ENCODE measurements around the gene COG1. TPM values are rescaled to one million over a fixed set of nuclear protein-coding genes. Genes with fewer than 3 reads are reported as not detected.
A peak's percentile ranks its signal among the peaks of the same experiment; 100 is the strongest.

Gene COG1
- polyA plus RNA-seq, 1 of the 3 experiments (the other 2 are of a cell fraction) = 52.8 TPM

GRCh38 chr17:73200476-73200875 is 7.6 kb downstream of the COG1 start:
- POLR2A ChIA-PET = no interaction called here
- Histone ChIP-seq H3K79me2 (ENCODE audit: insufficient read depth) (peaks cover 30% of the 10 kb centered on the region; the same call in 1 of the 2 replicates), H3F3A (replicated peaks; ENCODE audit: insufficient read depth) (no peaks in the 10 kb centered on the region), H3K27ac (ENCODE audit: low read depth in 2 of 2, low read length in 1 of 2) (no peak overlapping the region), H2AFZ (ENCODE audit: low read depth) (no peak overlapping the region), H3K4me2 (no peak overlapping the region), H3K9ac (no peak overlapping the region), H3K9me3 (no peaks in the 10 kb centered on the region), H3K4me3 (ENCODE audit: low read depth in 2 of 2, low read length in 1 of 2) (no peak overlapping the region), H4K20me1 (ENCODE audit: insufficient read depth) (no peaks in the 10 kb centered on the region), H3K9me2 (no peaks in the 10 kb centered on the region), H3K36me3 (replicated peaks in 1 of 2; ENCODE audit: control insufficient read depth in 1 of 2, insufficient read depth in 2 of 2, low read length in 1 of 2) (peaks cover 78 to 85% of the 10 kb centered on the region in 2 experiments), H3K27me3 (ENCODE audit: insufficient read depth) (no peaks in the 10 kb centered on the region), H3K4me1 (ENCODE audit: control insufficient read depth in 1 of 2, insufficient read depth in 2 of 2, low read depth in 1 of 2, low read length in 1 of 2) (peaks cover 0 to 6% of the 10 kb centered on the region in 2 experiments; a peak in 1 of 4 replicates)
- WGBS (ENCODE audit: low lambda C conversion rate) = 89% methylated on average over 10 of the region's 10 CpGs
- TF ChIP-seq CHD2 (IDR thresholded peaks at IDR 0.05; ENCODE audit: low read length, partially characterized antibody) = no peak
- no peak for TF ChIP-seq YY1 (IDR thresholded peaks at IDR 0.05; ENCODE audit: low read depth)
- no peak for TF ChIP-seq EP300 (IDR thresholded peaks at IDR 0.05; ENCODE audit: borderline replicate concordance in 1 of 2, low read depth in 1 of 2, low read length in 1 of 2)
- TF ChIP-seq FOXM1 (IDR thresholded peaks at IDR 0.05; ENCODE audit: low read depth) = no peak
- no peak for TF ChIP-seq GABPA (IDR thresholded peaks at IDR 0.05; ENCODE audit: low read depth)
- no peak for TF ChIP-seq FOSL2 (IDR thresholded peaks at IDR 0.05; ENCODE audit: borderline replicate concordance, low read depth)
- no peak for TF ChIP-seq MAX (IDR thresholded peaks at IDR 0.05; ENCODE audit: low read depth)
- TF ChIP-seq RAD21 (IDR thresholded peaks at IDR 0.05; ENCODE audit: low read length) = no peak
- no peak for TF ChIP-seq TEAD4 (IDR thresholded peaks at IDR 0.05; ENCODE audit: borderline replicate concordance, insufficient read depth)
- CTCF ChIA-PET = interaction anchor here (1.0 to 4.1 kb wide), 6 partner anchors 9 to 475 kb away, joined by 3 to 14 read pairs (median 4); no protein-coding TSS in a partner anchor
- no peak for DNase-seq

- H3K9me3 ChIP-seq = no peaks in the 10 kb centered on the region
- peaks cover 23% of the 10 kb centered on the region; the same call in 1 of the 2 replicates for H3K79me2 ChIP-seq (ENCODE audit: insufficient read depth)
- DNase-seq = no peak
- ChIA-PET CTCF (interaction anchor here (1.0 to 4.1 kb wide), 9 partner anchors 10 to 476 kb away, joined by 3 to 14 read pairs (median 5); no protein-coding TSS in a partner anchor), POLR2A (no interaction called here)
- H3K4me2 ChIP-seq = no peak overlapping the region
- no peak overlapping the region for H3K4me3 ChIP-seq (ENCODE audit: low read depth in 2 of 2, low read length in 1 of 2)
- no peaks in the 10 kb centered on the region for H3F3A ChIP-seq (replicated peaks; ENCODE audit: insufficient read depth)
- H3K9me2 ChIP-seq = no peaks in the 10 kb centered on the region
- TF ChIP-seq JUND (IDR thresholded peaks at IDR 0.05) = peak; percentile 29
- no peak for TF ChIP-seq NFIC (IDR thresholded peaks at IDR 0.05; ENCODE audit: borderline replicate concordance)
- TF ChIP-seq FOSL2 (IDR thresholded peaks at IDR 0.05; ENCODE audit: borderline replicate concordance, low read depth) = peak; percentile 38; the same call in 1 of the 2 replicates
- no peak for TF ChIP-seq MXI1 (IDR thresholded peaks at IDR 0.05; ENCODE audit: low read depth, low read length)
- H4K20me1 ChIP-seq (ENCODE audit: insufficient read depth) = no peaks in the 10 kb centered on the region
- H2AFZ ChIP-seq (ENCODE audit: low read depth) = no peak overlapping the region
- no peak overlapping the region for H3K27ac ChIP-seq (ENCODE audit: low read depth in 2 of 2, low read length in 1 of 2)
- H3K4me1 ChIP-seq (ENCODE audit: control insufficient read depth in 1 of 2, insufficient read depth in 2 of 2, low read depth in 1 of 2, low read length in 1 of 2) = peaks cover 0 to 6% of the 10 kb centered on the region in 2 experiments; a peak in 1 of 4 replicates
- 90% methylated on average over 19 of the region's 19 CpGs for WGBS (ENCODE audit: low lambda C conversion rate)
- H3K36me3 ChIP-seq (replicated peaks in 1 of 2; ENCODE audit: control insufficient read depth in 1 of 2, insufficient read depth in 2 of 2, low read length in 1 of 2) = peaks cover 84 to 92% of the 10 kb centered on the region in 2 experiments
- H3K27me3 ChIP-seq (ENCODE audit: insufficient read depth) = no peaks in the 10 kb centered on the region
- H3K9ac ChIP-seq = no peak overlapping the region
Observed at GRCh38 chr17:73201215-73202069, 8.6 kb downstream of the COG1 start.
